Adrenal gland (tissue), 5 donors: ENCODE results near the gene TNS4.

ENCODE experiments used
- POLR2A ChIP-seq, 2 donors: fragments of 450-650 bp; IDR thresholded peaks; one replicate each; pipeline ENCODE4 v1.6.1; 2017; ENCODE audit warnings: antibody characterized with exemption in 2 of 2, mild to moderate bottlenecking in 2 of 2, moderate library complexity in 1 of 2
- TF ChIP-seq, protein P1 (sequence below), 6 experiments: fragments of 450-650 bp in 4 of 6; fragments of 200-600 bp in 2 of 6; sonication (generic) in 1 of 6; IDR thresholded peaks; 1 replicate in 5 of 6; 2 replicates in 1 of 6; pipeline versions ENCODE4 v1.5.1 to v1.8.0; 2016 to 2021; ENCODE audit warnings: antibody characterized with exemption in 6 of 6, mild to moderate bottlenecking in 2 of 6, moderate library complexity in 1 of 6
- donor health status: DM: no; HTN: no; CAD: no.

DNA sequence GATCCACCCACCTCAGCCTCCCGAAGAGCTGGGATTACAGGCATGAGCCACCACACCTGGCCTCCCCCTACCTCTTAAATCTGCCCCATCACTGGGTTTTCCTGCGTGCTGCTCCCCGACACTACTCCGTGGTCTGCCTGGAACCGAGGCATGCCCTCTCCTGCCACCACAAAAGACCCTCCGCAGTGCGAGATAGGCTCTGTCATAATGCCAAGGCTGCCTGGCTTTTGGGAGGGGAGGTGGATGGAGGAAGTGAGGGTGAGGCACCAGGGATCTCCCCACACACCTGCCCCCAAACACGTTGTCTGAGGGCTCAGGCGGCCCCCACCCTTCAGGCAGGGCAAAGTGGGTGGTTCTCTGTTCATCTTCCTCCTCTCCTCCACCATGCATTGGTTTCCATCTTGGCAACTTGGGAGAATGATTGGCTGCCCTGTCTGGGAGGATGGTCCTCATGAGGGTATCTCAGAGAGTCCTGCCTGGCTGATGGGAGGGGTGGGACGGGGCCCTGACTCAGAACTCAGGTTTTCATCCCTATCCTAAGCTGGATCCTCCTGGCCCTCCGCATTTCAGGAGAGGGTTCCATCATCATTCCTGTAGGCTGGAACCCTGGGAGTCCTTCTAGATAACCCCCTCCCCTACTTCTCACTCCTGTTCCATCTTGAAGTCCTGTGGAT lies 35.0 kb downstream of the TNS4 start:
- TF ChIP-seq, protein P1, sequence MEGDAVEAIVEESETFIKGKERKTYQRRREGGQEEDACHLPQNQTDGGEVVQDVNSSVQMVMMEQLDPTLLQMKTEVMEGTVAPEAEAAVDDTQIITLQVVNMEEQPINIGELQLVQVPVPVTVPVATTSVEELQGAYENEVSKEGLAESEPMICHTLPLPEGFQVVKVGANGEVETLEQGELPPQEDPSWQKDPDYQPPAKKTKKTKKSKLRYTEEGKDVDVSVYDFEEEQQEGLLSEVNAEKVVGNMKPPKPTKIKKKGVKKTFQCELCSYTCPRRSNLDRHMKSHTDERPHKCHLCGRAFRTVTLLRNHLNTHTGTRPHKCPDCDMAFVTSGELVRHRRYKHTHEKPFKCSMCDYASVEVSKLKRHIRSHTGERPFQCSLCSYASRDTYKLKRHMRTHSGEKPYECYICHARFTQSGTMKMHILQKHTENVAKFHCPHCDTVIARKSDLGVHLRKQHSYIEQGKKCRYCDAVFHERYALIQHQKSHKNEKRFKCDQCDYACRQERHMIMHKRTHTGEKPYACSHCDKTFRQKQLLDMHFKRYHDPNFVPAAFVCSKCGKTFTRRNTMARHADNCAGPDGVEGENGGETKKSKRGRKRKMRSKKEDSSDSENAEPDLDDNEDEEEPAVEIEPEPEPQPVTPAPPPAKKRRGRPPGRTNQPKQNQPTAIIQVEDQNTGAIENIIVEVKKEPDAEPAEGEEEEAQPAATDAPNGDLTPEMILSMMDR (IDR thresholded peaks at IDR 0.05) = no peak
- TF ChIP-seq POLR2A (IDR thresholded peaks at IDR 0.05) = no peak
